NCI-H1092 treated with DMSO at 0.1 percent for 48 hours (cell line): Measurements from ENCODE around the gene PPT2.
"Not testable (repeated sequence)": the region's sequence is repeated elsewhere in the genome, so short reads cannot be mapped to it uniquely, and the experiment has no call there.

Source experiments
- DNase-seq: peaks from one replicate; lab custom pipeline; 2025; lab: John Stamatoyannopoulos, UW

PPT2 gene

DNA sequence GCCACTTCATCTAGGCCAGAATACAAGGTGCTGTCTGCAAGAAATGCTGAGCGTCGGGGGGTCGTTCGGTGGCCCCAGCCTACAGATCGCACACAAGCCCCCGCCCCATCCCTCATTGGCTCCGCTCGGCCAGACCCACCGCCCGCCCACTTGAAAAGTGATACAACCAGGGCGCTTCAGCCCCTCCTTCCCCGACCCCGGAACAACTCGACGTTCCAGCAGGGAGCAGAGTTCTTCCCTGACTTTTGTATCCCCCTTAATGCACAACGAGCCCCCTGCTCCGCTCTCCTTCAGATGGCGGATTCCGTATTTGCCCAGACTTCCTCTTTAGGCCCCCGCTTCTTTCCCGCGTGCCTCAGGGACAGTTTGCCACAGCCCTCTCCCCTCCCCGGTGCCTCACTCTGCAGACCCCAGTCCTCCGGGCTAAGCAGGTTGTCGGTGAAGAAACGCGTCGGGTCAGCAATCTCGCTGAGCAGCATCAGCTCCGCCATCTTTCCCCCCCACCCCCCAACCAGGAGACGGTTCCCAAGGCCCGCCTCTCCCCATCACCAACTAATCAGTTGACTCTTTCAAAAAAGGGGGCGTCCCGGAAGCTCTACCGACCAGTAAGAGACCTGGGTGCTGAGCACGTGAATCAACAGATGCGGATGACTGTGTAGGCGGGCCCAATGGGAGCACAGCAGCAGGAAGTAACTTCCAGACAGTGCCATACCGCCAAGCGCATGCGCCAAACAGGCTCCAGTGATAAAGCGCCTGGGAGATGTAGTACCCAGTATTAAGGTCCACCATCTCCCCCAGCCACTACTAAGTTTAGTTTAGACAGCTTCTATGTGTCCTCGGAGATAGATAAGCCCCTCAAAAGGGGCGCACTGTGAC is 26.0 kb upstream of the PPT2 start, which contains the start of gene ATF6B:
TSS of gene ATF6B (minus strand) at position 530 of the 876 bp plus-strand sequence. CDS start at position 491, 39 bp downstream.
- DNase-seq = peak; percentile 96

DNA sequence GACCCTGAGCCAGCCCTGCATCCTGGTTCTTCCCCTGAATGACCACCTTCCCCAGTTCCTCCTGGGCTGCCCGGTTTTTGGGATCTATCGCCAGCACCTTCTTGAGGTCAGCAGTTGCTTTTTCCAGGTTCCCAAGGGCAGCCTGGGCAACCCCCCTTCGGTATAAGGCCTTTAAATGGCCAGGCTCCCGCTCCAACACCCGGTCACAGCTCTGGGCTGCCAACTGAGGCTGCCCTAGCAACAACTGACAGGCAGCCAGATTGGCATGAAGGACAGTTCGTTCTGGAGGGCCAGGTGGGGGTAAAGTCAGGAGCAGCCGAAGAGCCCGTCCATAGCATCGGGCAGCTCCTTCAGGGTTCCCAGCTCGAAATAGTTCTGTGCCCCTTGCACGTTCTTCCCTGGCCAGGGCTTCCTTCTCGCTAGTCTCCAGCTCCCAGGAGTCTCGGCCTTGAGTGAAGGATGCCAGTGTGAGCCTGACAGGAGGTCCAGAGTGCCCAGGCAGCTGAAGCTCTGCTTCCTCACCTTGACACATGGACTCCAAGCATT is 25.1 kb upstream of the PPT2 start:
- no peak for DNase-seq

DNA sequence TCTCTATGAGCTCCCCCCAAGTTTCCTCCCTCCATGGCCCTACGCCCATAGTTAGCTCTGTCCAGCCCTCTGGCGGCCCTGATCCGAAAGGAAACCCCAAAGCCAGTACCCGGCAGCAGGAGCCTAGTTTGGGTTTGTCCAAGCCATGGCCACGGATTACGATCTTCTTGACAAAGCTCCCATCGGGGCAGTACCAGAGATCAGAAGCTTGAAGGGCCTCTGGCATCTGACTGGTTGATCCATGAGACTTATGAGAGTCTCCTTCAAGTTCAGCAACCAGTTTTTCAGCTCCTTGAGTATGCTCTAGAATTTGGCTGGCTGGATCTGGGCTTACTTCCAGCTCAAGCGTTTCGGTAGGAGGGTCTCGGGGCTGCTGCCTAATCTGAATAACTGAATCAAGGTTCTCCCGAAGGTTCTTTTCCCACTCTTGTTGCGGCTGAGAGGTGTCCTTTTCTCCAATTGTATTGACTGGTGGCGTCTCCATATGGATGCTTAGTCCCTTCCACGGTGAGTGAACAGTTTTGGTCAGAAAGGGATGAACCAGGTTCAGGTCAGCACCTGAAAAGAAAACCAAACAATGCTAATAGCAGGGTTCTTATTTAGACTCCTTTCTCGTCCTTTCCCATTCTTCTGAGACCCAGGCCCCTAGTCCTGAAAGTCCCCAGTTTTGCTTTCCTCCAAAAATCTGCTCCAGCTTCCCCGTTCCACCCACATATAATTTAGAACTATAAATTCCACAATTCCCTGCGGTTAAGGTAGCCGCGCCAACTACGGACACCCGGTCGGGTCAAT is 24.4 kb upstream of the PPT2 start:
- DNase-seq = no peak

DNA sequence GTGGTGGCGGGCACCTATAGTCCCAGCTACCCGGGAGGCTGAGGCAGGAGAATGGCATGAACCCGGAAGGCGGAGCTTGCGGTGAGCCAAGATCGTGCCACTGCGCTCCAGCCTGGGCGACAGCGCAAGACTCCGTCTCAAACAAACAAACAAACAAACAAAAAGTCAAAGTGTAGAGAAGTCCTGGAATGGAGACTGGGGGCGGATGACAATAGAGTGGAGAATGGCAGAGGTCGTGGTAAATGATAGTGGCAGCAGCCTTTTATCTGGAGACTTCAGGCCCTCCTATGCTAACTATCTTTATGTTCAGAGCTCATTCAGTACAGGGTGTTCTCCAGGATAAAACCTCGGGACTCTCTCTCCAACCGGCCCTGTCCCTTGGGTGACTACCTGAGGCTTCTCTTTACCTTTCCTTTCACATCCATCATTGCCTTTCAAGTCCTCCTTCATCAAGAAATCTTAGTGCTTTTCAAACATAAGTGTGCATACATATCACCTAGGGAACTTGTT is 22.4 kb upstream of the PPT2 start:
- no peak for DNase-seq

DNA sequence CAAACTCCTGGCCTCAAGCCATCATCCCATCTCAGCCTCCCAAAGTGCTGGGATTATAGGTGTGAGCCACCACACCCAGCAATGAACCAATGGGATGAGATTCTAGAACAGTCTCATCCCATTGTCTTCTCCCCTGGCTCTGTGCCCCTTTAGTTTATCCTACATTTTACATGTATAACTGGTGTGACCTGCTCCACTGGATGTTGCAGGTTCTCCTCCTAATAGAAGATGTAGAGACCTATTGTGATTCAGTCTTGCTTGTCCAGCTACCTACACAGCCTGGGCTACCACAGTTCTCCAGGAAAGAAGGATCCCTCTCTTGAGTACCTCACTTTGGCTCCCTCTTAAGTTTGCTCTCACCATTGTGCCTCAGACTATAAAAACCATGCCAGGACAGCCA is 21.8 kb upstream of the PPT2 start:
- DNase-seq = no peak

DNA sequence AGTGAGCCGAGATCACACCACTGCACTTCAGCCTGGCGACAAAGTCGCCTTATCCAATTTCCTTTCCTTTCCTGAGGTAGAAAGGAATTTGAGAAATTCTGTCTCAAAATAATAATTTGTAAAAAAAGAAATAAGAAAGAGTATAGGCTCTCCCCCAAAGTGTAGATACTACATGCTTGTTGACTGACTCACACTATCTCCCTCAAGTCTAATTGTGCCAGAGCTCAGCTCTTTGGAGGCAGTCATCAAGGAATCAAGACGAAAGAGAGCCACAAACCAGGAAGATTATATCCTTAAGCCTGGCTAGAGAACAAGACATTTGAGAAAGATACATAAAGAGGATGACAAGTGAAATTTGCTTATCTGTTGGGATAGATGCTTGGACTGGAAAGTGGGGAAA is 20.2 kb upstream of the PPT2 start:
- no peak for DNase-seq

DNA sequence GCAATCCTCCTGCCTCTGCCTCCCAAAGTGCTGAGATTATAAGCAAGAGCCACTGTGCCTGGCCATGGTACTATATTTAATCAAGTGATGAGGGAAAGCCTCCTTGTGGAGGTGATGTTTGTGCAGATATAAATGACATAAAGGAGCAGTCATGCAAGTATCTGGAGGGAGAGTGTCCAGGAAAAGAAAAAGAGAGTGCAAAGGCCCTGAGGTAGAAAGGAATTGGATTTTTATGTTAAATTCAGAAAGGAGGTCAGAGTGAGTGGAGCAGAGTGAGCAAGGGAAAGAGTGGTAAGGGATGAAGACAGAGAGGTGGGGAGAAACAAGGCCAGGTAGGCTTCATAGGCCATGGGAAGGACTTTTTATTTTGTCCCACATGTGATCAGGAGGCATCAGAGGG is 16.5 kb upstream of the PPT2 start:
- DNase-seq = no peak

DNA sequence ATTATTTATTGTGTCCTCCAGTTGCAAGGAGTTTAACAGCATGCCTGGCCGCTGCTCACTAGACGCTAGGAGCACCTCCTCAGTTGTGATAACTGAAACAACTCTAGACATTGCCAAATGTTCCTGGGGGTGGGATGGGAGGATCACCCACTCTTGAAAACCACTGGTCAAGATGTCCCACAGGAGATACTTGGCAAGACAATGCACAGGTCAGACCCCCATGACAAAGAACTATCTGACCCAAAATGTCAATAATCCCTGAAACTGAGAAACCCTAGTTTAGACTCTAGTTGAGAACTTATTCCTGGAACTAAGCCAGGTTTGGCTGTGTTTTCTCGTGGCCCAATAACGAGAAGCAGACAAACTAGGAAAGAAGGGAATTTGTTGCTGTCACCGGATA is 14.4 kb upstream of the PPT2 start:
- no peak for DNase-seq

DNA sequence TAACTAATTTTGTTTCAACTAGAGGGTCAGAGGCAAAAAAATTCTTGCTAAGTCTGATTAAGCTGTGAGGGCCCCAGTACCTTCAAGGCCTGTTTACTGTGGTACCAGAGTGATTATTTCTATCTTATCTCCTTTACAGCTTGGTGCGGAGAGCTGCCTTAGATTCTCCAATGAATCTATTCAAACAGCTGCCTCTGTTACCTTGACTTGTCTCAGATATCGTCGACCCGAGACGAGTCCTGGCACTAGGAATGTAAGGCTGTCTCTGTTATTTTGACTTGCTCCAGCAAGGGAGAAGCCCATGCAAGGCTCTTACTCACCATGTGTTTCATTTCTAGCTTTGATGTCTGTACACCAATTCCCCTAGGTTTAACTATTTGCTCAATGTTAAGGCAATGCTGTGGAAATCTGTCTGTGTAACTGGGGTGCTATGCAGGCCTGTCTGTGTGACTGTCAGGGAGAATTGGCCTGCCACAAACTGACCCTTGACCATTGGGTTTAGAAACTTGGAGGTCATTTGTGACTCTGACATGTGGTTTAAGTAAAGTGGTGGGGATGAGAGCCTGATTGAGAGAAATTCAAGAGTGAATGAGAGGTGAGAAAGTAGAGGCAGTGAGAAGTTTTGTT is 13.4 kb upstream of the PPT2 start:
- DNase-seq = no peak

DNA sequence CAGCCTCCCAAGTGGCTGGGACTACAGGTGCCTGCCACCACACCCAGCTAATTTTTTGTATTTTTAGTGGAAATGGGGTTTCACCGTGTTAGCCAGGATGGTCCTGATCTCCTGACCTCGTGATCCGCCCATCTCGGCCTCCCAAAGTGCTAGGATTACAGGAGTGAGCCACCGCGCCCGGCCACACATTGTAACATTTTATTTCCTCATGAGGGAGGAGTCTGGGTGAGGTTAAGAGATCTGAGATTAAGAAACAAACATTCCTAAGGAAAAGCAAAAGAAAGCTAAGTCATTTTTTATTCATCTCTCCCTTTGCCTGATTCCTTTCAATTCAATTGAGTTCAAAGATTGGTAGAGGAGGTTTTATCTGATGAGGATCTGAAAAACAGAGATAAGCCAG is 9.7 kb upstream of the PPT2 start:
- DNase-seq = not testable (repeated sequence)

DNA sequence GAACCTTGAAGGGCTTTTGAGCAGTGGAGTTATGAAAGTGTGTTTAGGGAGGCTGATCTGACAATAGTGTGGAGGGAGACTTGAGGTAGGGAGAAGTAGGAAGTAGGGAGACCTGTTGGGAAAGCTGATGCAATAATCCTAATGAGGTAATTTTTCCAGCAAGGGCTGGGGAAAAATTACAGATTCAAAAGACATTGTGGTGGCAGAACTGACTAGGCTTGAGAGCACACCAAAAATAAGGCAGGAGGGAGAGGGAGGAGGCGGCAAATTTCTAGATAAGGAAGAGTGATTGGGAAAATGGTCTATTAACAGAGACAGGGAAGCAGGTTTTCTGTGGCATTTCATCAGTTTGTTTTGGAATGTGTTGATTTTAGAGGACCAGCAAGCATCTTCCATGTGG is 7.7 kb upstream of the PPT2 start:
- DNase-seq = no peak

DNA sequence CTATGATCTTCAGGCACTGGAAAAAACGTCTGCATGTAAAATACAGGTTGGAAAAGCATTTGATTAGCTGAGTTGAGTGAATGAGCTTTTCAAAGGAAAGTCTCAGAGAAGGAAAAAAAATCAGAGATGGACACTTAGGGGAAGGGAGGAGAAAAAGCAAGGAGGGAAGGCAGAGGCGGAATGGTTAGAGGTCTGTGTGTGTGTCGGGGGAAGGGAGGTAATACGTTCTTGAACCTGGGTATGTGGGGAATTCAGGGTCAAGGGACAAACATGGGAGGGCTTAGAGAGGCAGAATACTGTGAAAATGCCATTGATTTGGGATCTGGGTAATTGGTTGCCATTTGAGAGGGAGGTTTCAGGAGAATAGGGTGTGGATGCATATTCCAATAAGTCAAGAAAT is 7.3 kb upstream of the PPT2 start:
- DNase-seq = no peak

DNA sequence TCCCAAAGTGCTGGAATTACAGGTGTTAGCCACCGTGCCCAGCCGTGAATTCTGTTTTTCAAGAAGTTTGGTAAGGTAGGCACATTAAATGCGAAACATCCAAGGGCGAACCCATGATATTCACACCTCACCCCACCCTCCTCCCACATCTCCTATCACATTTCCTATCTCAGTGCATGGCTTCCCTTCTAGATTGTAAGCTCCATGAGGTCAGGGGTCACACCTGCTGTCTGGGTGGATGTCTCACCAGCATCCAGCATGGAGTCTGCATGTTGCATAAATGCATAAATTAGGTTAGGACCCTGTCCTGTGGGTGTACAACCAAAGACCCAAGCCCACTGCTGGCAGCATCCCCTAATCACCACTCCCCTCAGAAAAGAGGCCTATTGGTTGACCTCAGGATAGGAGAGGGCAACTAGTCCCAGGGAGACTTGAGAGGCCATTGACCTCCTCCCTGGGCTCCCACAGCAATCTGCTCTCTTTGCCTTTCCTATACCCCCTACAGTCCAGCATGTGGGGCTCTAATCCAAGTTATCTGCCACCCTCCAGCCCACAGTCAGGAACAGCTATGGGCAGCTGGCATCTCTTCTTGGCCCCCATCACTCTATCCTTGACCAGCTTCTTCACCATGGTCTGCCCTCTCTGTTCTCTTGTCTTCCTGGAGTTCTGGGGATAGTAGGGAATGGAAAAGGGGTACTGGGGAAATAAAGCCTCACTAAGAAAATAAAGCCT is 6.4 kb upstream of the PPT2 start:
- DNase-seq = no peak

DNA sequence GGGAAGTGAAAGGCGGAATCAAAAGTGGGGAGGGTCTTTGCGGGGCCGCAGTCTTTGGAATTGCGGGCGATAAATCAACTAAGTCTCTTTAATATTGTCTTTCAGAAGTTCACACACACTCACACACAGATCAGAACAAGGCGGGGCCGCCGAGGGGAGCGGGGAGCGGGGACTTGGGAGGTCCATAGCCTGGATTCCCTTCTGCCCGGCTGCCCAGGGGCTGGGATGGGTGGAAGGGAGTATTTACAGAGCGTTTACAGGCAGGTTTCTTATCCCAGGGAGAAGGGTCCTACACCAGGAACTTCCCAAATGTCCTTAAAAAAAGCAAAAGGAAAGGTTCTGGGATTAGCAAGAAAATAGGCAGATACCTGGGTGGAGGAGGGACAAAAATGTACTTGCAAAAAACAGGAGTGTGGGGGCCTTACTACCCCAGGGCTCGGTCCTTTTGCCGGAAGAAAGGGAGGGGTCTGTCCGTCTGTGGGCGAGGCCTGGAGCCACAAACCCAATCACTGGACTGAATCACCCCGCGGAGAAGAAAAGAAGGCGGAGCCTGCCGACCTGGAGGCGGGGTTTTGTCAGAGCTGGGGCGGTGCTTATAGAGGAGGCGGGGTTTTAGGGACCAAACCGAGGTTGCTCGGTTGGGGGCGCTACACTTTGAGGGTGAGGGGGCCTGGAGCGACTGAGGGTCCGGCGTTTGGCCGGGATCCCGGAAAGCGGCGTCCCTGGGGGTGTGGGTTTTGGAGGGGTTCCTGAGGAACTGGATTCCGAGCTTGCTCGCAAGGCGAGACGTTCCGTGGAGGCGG is 5.5 kb upstream of the PPT2 start:
- no peak for DNase-seq

DNA sequence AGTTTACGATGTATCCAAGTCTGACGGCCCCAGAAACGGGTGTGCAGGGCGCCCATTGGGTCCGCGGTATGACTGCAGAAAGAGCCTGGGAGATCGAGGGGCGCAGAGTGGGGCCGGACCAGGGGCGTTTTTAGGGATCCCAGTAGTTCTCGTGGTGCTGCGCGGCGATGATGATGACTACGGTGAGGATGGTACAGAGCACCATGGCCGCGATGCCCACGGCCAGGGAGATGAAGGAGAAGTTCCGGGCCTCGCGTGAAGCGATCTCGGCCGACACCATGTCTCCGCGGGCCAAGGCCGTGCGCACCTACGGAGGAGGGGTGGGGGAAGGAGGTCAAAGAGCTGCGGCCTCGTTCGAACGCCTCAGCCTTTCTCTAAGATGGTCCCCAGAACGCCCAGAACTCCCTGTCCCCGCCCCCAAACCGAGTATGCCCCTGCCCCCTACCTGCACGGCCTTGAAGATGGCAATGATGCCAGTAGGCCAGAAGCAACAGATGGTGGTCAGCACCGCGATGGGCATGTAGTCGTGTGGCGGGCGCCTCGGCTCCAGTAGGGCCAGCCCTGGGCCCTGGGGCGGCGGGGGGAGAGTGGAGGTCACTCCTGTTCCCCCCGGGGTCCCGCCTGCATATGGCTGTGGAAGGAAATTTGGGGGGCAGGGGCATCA is 4.7 kb upstream of the PPT2 start:
- no peak for DNase-seq

DNA sequence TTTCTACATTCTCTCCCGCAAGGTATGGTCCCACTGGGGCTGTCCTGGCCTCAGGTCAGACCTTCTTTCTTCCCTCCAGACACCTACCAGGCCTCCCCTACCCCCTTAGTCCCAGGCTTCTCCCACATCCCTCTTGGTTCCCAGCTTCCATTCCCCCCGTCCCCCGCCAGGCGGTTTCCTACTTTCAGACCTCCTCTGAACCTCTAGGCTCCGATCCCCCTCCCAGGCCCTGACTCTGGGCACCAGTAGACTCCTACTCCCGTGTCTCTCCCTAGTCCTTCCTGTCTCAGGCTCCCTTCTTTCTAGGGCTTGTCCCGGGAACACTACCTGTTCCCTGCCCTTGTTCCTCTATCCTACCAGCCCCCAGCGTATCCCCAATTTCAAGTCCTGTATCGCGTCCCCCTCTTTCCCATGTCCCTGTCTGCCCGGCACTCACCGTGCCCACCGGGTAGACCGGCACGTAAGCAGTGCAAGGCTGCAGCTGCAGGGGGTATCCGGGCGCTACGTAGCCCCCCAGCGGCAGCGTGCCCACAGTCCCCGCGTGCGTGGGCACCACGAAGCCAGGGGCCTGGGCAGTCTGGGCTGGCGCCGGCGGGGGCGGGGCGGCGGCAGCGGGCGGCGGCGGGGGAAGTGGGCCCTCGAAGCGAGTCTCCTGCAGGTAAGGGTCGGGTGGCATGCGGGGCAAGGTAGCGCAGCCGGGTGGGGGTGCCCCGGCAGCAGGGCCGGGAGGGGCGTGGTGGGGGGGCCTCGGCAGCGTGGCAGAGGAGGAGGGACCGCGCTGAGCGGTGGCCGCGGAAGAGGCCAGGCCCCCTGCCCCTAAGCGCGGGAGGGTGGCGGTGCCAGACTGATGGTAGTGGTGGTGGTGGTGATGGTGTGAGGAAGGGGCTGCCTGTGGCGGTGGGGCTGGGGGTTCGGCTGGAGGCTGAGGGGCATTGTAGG is 3.7 kb upstream of the PPT2 start:
- no peak for DNase-seq

DNA sequence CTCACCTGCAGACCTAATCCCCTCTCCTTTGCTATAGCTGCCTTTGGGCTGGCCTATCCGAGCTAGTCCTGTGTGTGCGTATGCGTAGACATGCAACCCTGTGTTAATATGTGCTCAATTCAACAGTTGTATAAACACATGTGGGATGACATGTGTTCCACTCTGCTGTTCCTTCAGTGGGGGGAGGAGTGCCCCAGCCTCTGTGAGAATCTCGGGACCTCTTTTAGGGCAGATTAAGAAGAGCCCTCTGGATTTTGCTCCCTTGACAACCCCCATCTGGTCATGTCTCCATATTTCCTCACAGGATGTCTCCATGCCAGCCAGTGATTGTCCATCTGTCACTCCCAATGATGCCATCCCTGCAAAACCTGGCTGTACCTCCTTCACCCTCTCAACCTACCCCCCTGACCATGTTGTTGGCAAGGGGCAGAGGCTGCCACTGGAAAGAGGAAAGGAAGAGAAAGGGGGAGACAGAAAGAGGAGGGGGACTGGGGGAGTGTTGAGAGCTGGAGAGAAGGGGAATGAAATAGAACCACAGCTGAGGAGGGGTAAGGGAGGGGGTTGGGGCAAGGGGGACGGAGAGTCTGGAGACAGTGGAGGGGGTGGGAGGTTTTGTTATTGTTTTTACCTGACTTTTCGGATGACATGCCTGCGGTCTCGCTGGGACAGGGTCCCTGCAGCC is 2.6 kb upstream of the PPT2 start:
- no peak for DNase-seq
